ENCODE measurements around the gene NAALADL2. TPM values are rescaled to one million over a fixed set of nuclear protein-coding genes. Genes with fewer than 3 reads are reported as not detected.

NAALADL2 gene
- total RNA-seq, 2 donors from 2014 or later, result 8.5 to 24.3 TPM

DNA sequence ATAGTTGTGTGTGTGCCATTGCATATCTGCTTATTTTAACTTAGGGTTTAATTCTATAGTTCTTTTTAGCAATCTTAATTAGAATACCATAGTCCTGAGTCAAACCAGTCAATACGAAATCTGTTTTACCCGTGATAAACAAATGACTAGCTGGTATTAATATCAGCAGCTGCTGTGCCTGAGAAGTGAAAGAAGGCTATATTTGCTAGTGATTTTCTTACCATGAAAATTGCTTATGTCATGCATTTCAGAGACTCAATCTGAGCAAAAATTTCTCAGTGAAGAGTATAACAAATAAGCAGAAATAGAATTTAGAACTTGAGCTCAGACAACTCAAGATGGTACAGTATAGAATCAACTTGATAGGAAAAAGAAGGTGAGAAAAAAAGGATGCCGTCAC, 820.4 kb downstream of the NAALADL2 start:
- no peak overlapping the region for H3K27ac ChIP-seq
- H3K9ac ChIP-seq (ENCODE audit: low read depth in 2 of 2, low read length in 2 of 2), result no peak overlapping the region
- no peak overlapping the region for H3K4me3 ChIP-seq
- no peak for DNase-seq
- no peaks in the 10 kb centered on the region for H3K9me3 ChIP-seq
- H3K36me3 ChIP-seq, result no peaks in the 10 kb centered on the region
- H3K27me3 ChIP-seq, result no peaks in the 10 kb centered on the region
- intact Hi-C loops (cut with DNase I), result no loop called here
- no peak for TF ChIP-seq CTCF (IDR thresholded peaks at IDR 0.05)
- no peaks in the 10 kb centered on the region for H3K4me1 ChIP-seq

GRCh38 chr3:175692256-175692655, 833.1 kb downstream of the NAALADL2 start:
- no peak overlapping the region for H3K9ac ChIP-seq (ENCODE audit: low read depth in 2 of 2, low read length in 2 of 2)
- no peak for DNase-seq
- no peak overlapping the region for H3K4me3 ChIP-seq
- no peaks in the 10 kb centered on the region for H3K36me3 ChIP-seq
- no peaks in the 10 kb centered on the region for H3K4me1 ChIP-seq
- intact Hi-C loops (cut with DNase I), result no loop called here
- no peaks in the 10 kb centered on the region for H3K9me3 ChIP-seq
- H3K27ac ChIP-seq, result no peak overlapping the region
- H3K27me3 ChIP-seq, result no peaks in the 10 kb centered on the region
- TF ChIP-seq CTCF (IDR thresholded peaks at IDR 0.05), result no peak

- no peak for TF ChIP-seq CTCF (IDR thresholded peaks at IDR 0.05)
- Histone ChIP-seq H3K27ac (no peak overlapping the region), H3K4me3 (no peak overlapping the region), H3K36me3 (no peaks in the 10 kb centered on the region), H3K27me3 (no peaks in the 10 kb centered on the region), H3K4me1 (no peaks in the 10 kb centered on the region), H3K9ac (ENCODE audit: low read depth in 2 of 2, low read length in 2 of 2) (no peak overlapping the region), H3K9me3 (no peaks in the 10 kb centered on the region)
- intact Hi-C loops (cut with DNase I), result no loop called here
- no peak for DNase-seq
These were observed 836.1 kb downstream of the NAALADL2 start for GRCh38 chr3:175695251-175695650.

DNA sequence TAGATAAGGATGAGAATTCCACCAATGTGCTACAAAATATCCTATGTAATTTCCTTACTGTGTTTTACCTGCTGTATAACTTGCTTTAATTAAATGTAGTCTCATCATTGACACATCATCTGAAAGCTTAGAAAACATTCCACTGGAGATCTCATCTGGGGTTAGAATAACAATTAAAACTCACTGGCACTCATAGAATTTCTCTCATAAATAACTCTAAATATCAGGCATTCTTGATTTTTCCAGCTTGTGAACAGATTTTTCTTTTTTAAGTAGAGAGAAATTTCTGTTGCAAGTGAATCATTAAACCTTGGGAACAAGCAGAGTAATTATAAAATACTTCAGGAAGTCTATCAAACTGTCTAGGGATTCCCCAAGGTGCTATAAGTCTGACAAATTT, 843.8 kb downstream of the NAALADL2 start:
- TF ChIP-seq CTCF (IDR thresholded peaks at IDR 0.05), result no peak
- H3K9ac ChIP-seq (ENCODE audit: low read depth in 2 of 2, low read length in 2 of 2), result no peak overlapping the region
- intact Hi-C loops (cut with DNase I), result no loop called here

GRCh38 chr3:175704366-175705055, 845.4 kb downstream of the NAALADL2 start:
- no peaks in the 10 kb centered on the region for H3K27me3 ChIP-seq
- H3K4me1 ChIP-seq, result no peaks in the 10 kb centered on the region
- H3K9me3 ChIP-seq, result no peaks in the 10 kb centered on the region
- DNase-seq, result no peak
- H3K4me3 ChIP-seq, result no peak overlapping the region
- H3K36me3 ChIP-seq, result no peaks in the 10 kb centered on the region
- intact Hi-C loops (cut with DNase I), result no loop called here
- H3K27ac ChIP-seq, result no peak overlapping the region
- no peak overlapping the region for H3K9ac ChIP-seq (ENCODE audit: low read depth in 2 of 2, low read length in 2 of 2)
- TF ChIP-seq CTCF (IDR thresholded peaks at IDR 0.05), result no peak

More for the DNA sequence above, 843.8 kb downstream of the NAALADL2 start:
- no peak overlapping the region for H3K4me3 ChIP-seq
- no peaks in the 10 kb centered on the region for H3K9me3 ChIP-seq
- no peaks in the 10 kb centered on the region for H3K36me3 ChIP-seq
- H3K27ac ChIP-seq, result no peak overlapping the region
- no peak for DNase-seq
- H3K27me3 ChIP-seq, result no peaks in the 10 kb centered on the region
- no peaks in the 10 kb centered on the region for H3K4me1 ChIP-seq
